ENCODE measurements around the gene EID3. TPM values are rescaled to one million over a fixed set of nuclear protein-coding genes. Genes with fewer than 3 reads are reported as not detected.
A peak's percentile ranks its signal among the peaks of the same experiment; 100 is the strongest.

EID3 gene
- total and polyA plus RNA-seq, 8 donors, result 1.6 to 78.1 (median 19.5) TPM

DNA sequence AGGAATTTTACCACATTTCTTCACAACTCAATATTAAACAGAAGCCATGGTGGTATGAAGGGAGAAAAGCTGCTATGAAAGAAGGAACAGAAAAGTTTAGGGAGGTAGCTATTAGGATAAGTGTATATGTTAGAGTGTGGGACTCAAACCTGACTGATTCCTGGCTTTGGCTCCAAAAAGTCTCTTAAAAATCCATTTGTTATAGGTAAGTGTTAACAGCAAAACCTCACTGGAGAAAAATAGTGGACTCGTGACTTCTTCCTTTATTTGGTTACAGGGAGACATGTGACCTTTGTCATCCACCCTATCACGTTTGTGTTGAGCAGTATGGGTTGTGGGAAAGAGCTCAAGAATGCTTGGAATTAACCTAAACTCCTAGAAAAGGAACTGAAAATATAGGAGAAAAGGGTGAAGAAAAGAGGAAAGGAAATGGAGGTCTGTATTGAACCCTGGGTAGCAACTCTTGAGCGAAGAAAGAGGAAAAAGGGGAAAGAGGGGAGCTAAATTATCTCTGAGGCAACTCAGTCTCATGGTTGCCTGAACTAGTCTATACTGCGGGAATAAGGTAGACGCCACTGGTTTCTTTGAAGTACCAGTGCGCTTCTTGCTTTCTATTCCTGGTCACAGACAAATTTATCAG, 3.6 kb upstream of the EID3 start:
- Histone ChIP-seq H3K36me3 (peaks cover 21 to 60% (median 42%) of the 10 kb centered on the region in 4 donors), H3K4me3 (no peak overlapping the region), H3K27me3 (no peaks in the 10 kb centered on the region), H3K27ac (peak overlapping the region in 2 of 5 donors; percentile 18 to 26), H3K9me3 (no peaks in the 10 kb centered on the region), H3K4me1 (peaks cover 26 to 100% (median 61%) of the 10 kb centered on the region in 4 donors)
- DNase-seq, result no peak
- no peak for TF ChIP-seq POLR2AphosphoS5 (IDR thresholded peaks at IDR 0.05)
- TF ChIP-seq EP300 (IDR thresholded peaks at IDR 0.05), result no peak
- no peak for TF ChIP-seq POLR2A (IDR thresholded peaks at IDR 0.05)
- TF ChIP-seq, protein P1, sequence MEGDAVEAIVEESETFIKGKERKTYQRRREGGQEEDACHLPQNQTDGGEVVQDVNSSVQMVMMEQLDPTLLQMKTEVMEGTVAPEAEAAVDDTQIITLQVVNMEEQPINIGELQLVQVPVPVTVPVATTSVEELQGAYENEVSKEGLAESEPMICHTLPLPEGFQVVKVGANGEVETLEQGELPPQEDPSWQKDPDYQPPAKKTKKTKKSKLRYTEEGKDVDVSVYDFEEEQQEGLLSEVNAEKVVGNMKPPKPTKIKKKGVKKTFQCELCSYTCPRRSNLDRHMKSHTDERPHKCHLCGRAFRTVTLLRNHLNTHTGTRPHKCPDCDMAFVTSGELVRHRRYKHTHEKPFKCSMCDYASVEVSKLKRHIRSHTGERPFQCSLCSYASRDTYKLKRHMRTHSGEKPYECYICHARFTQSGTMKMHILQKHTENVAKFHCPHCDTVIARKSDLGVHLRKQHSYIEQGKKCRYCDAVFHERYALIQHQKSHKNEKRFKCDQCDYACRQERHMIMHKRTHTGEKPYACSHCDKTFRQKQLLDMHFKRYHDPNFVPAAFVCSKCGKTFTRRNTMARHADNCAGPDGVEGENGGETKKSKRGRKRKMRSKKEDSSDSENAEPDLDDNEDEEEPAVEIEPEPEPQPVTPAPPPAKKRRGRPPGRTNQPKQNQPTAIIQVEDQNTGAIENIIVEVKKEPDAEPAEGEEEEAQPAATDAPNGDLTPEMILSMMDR (IDR thresholded peaks at IDR 0.05), result no peak
- WGBS, 5 donors, result 69 to 74% (median 72%) methylated on average over 6 of the region's 6 CpGs
- intact Hi-C loops (cut with DNase I; ENCODE audit: low total_unique reads), result loop anchor here (10.0 kb wide), 1 partner anchor 85 kb away; the partner anchor contains the start of gene TXNRD1

DNA sequence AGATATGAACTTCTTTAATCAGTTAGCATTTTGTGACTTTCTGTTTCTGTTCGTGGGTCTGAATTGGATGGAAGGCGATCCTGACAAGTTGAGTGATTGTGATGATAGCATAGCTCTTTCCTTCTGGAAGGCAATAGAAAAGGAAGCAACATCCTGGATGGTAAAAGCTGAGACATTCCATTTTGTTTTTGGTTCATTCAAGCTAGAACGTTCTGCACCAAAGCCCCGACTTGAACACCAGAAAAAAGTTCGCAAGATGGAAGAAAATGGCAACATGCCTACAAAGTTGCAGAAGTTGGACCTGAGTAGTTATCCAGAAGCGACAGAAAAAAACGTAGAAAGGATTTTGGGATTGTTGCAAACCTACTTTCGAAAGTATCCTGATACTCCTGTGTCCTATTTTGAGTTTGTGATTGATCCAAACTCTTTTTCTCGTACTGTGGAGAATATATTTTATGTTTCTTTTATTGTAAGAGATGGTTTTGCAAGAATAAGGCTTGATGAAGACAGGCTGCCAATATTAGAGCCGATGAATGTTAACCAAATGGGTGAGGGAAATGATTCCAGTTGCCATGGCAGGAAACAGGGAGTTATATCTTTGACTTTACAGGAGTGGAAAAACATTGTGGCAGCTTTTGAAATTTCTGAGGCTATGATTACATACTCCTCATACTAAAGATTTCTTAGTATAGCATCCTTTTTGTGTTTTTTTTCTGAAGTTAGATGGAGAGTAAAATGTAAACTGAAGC, 896 bp downstream of the EID3 start:
- Histone ChIP-seq H3K4me3 (peak overlapping the region; percentile 41 to 56 (median 53)), H3K27me3 (no peaks in the 10 kb centered on the region), H3K36me3 (peaks cover 0 to 32% (median 16%) of the 10 kb centered on the region in 4 donors), H3K9me3 (no peaks in the 10 kb centered on the region), H3K27ac (peak overlapping the region in 4 of 5 donors; percentile 69 to 89 (median 81)), H3K4me1 (peaks cover 23 to 91% (median 66%) of the 10 kb centered on the region in 4 donors)
- 77 to 90% (median 87%) methylated on average over 10 of the region's 10 CpGs for WGBS, 5 donors
- DNase-seq, result no peak
- intact Hi-C loops (cut with DNase I; ENCODE audit: low total_unique reads), result loop anchor here (10.0 kb wide), 1 partner anchor 90 kb away; the partner anchor contains the start of gene TXNRD1
- TF ChIP-seq, protein P1 (IDR thresholded peaks at IDR 0.05), result no peak
- no peak for TF ChIP-seq EP300 (IDR thresholded peaks at IDR 0.05)
- TF ChIP-seq POLR2A (IDR thresholded peaks at IDR 0.05), result no peak
- no peak for TF ChIP-seq POLR2AphosphoS5 (IDR thresholded peaks at IDR 0.05)

DNA sequence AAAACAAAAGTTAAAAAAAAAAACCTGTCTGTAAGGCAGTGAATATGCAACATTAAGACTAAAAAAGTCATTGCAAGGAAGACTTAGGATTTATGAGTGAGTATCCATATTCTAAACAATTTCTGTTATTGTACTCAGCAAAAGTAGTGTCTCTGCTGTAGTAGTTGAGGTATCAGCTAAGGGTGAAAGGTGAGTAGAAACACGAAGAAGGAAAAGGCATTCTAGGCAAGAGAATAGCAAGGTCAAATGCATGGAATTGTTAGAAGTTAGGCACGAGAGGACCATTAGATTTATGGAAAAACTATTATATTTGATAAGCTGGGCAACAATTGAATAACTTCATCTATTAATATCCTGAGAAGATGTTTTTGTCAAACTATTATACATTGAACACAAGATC, 1.8 kb downstream of the EID3 start:
- Histone ChIP-seq H3K27ac (no peak overlapping the region), H3K4me3 (no peak overlapping the region), H3K4me1 (peaks cover 23 to 91% (median 66%) of the 10 kb centered on the region in 4 donors), H3K27me3 (no peaks in the 10 kb centered on the region), H3K36me3 (peaks cover 0 to 39% (median 18%) of the 10 kb centered on the region in 4 donors), H3K9me3 (no peaks in the 10 kb centered on the region)
- 78 to 92% (median 88%) methylated on average over 2 of the region's 2 CpGs for WGBS, 5 donors
- TF ChIP-seq POLR2A (IDR thresholded peaks at IDR 0.05), result no peak
- DNase-seq, result no peak
- intact Hi-C loops (cut with DNase I; ENCODE audit: low total_unique reads), result loop anchor here (10.0 kb wide), 1 partner anchor 91 kb away; the partner anchor contains the start of gene TXNRD1

GRCh38 chr12:104306376-104306775, 2.8 kb downstream of the EID3 start:
- peaks cover 2 to 35% (median 14%) of the 10 kb centered on the region in 4 donors for H3K36me3 ChIP-seq
- H3K27ac ChIP-seq, result no peak overlapping the region
- TF ChIP-seq, protein P1 (IDR thresholded peaks at IDR 0.05), result no peak
- no peak for TF ChIP-seq EP300 (IDR thresholded peaks at IDR 0.05)
- TF ChIP-seq POLR2A (IDR thresholded peaks at IDR 0.05), result peak in 1 of 4 donors; percentile 12
- H3K9me3 ChIP-seq, result no peaks in the 10 kb centered on the region
- 70 to 94% (median 91%) methylated on average over 2 of the region's 2 CpGs for WGBS, 5 donors
- intact Hi-C loops (cut with DNase I; ENCODE audit: low total_unique reads), result loop anchor here (10.0 kb wide), 1 partner anchor 92 kb away; the partner anchor contains the start of gene TXNRD1
- H3K4me3 ChIP-seq, result no peak overlapping the region
- peaks cover 23 to 85% (median 61%) of the 10 kb centered on the region in 4 donors for H3K4me1 ChIP-seq
- no peak for DNase-seq
- no peaks in the 10 kb centered on the region for H3K27me3 ChIP-seq
